Measurements from ENCODE around the gene GPS2.

Gene GPS2

DNA sequence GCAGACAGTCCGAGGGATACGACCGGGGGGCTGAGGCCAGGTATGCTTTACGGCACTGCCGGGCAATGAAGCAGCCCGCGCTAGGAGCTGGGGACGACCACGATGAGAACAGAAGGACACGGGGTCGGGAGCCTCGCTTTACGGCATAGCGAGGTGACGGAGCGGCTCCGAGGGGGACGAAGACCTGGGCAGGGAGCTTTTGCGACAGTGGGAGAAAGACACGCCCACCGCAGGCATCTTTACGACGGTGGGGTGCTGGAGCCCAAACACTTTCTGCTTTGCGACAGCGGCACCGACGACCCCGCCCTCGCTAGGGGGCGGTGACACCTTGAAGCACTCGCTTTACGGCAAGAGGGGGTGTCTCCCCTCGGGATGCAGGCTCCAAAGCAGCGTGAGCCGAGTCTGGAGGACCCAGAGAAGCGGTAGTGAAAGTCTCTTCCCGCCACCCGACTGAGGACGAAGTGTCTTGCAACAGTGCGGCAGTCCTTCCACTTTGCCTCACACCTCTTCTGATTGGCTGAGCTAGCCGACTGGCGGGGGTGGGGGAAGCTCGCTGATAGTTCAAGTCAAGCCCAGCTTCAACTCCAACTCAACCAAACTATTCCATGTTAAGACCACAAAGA lies 14.3 kb upstream of the GPS2 start:
- peak overlapping the region; percentile 74 for H3K4me3 ChIP-seq (ENCODE audit: low read depth, low read length)
- DNase-seq (ENCODE audit: low read depth) = peak; percentile 100
- TF ChIP-seq, protein P1, sequence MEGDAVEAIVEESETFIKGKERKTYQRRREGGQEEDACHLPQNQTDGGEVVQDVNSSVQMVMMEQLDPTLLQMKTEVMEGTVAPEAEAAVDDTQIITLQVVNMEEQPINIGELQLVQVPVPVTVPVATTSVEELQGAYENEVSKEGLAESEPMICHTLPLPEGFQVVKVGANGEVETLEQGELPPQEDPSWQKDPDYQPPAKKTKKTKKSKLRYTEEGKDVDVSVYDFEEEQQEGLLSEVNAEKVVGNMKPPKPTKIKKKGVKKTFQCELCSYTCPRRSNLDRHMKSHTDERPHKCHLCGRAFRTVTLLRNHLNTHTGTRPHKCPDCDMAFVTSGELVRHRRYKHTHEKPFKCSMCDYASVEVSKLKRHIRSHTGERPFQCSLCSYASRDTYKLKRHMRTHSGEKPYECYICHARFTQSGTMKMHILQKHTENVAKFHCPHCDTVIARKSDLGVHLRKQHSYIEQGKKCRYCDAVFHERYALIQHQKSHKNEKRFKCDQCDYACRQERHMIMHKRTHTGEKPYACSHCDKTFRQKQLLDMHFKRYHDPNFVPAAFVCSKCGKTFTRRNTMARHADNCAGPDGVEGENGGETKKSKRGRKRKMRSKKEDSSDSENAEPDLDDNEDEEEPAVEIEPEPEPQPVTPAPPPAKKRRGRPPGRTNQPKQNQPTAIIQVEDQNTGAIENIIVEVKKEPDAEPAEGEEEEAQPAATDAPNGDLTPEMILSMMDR (IDR thresholded peaks at IDR 0.05; ENCODE audit: insufficient read depth, low read depth, low read length, missing control alignments) = no peak

DNA sequence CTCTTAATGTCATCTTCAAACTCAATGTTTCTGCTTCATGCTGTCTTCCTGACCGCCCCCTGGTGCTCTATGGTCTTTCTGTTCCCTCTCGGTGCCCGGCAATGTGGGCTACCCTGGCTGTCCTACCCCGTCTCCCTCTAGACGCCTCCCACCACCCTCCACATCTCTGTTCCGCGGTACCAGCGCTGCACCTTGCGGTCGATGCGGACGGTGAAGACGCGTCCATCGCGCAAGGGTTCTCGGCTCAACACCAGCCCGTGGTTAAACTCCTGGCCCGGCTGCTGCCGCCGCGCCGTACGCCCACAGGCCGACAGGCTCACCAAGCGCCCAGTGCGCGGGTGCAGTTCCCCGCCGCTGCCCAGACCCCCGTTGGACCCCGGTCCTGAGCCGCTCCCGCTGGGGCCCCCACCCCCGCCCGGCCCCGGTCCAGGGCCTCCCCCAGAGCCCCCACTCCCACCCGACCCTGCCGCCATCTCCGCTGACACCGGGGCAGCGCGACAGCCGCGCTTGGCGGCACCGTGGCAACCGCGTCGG lies 13.7 kb upstream of the GPS2 start, which contains the start of gene NEURL4:
Gene NEURL4, minus strand, starts transcription at position 496 of the 534 bp plus-strand sequence. Its CDS starts 23 bp downstream, at position 473.
- H3K4me3 ChIP-seq (ENCODE audit: low read depth, low read length) = peak within 1 kb of the TSS; percentile 74
- TF ChIP-seq, protein P1 (IDR thresholded peaks at IDR 0.05; ENCODE audit: insufficient read depth, low read depth, low read length, missing control alignments) = no peak
- peak; percentile 51 for DNase-seq (ENCODE audit: low read depth)

DNA sequence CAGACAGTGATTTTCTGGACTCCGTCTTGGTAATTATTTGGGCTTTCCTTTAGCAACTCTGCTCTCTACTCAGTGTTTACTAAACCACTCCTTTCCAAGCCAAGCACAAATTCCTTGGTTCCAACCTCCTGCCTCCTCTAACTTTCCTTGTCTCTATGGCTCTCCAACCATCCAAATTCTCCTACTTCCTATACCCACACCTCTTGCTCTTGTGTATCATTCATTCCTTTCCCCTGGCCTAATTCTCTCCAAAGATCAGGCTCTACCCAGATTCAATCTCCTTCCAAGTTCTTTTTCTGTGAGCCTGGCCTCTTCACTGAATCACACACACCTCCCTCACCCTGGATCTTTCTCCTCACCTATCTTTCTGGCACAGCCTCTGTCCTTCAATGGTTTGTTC lies 12.8 kb upstream of the GPS2 start:
- TF ChIP-seq, protein P1 (IDR thresholded peaks at IDR 0.05; ENCODE audit: insufficient read depth, low read depth, low read length, missing control alignments) = no peak
- DNase-seq (ENCODE audit: low read depth) = no peak
- H3K4me3 ChIP-seq (ENCODE audit: low read depth, low read length) = peak overlapping the region; percentile 74

DNA sequence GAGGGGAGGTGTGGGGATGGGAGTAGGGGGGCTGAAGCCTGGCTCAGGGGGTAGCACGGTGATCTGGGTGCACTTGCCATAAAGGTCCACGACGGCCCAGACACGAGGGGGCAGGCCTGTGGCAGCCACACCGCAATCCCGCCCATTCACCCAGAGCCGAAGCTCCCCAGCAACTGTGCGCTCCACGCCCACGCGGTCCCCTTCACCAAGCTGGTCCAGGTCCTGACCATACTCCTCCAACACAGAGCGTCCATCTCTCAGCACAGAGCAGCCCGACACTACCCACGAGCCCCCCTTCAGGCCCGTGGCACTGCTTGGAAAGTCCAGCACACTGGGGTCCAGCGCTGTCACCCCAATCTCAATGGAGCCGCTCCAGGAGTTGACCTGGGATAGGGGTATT lies 12.3 kb upstream of the GPS2 start:
- TF ChIP-seq, protein P1 (IDR thresholded peaks at IDR 0.05; ENCODE audit: insufficient read depth, low read depth, low read length, missing control alignments) = no peak
- DNase-seq (ENCODE audit: low read depth) = no peak
- H3K4me3 ChIP-seq (ENCODE audit: low read depth, low read length) = no peak overlapping the region

DNA sequence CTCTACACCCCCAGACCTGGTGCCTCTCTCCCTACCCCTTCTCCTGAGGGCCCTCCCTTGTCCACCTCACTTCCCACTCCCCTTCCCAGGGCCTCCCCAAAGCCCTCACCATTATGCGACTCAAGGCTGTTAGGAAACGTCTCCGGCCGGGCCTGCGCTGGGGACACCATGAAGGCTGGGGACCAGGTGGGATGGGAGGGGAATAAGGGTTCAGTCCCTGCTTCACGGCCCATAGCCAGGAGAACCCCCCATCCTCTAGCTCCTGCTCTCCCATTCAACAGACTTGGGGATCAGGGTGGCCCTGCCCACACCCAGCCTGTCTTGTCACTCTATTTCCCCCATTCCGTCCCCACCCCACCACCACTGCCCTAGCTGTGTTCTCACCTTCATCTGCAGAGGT lies 11.9 kb upstream of the GPS2 start:
- no peak overlapping the region for H3K4me3 ChIP-seq (ENCODE audit: low read depth, low read length)
- TF ChIP-seq, protein P1 (IDR thresholded peaks at IDR 0.05; ENCODE audit: insufficient read depth, low read depth, low read length, missing control alignments) = no peak
- no peak for DNase-seq (ENCODE audit: low read depth)

DNA sequence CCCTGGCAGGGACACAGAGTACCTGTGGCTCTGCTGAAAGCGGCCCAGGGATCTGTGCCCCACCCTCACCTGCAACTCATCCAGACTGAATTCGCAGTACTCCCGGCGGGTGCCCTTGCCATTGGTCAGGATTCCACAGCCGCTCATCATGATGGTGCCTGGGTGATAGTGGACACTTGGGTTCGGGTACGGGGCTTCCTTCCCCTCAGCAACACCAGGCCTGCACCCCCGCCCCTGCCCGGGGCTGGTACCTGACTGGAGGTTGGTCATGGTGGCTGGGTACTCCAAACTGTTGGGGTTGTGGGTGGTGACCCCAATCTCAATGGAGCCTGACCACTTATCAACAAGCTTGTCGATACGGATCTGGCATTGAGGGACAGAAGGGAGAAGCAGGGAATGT lies 11.0 kb upstream of the GPS2 start:
- H3K4me3 ChIP-seq (ENCODE audit: low read depth, low read length) = no peak overlapping the region
- TF ChIP-seq, protein P1 (IDR thresholded peaks at IDR 0.05; ENCODE audit: insufficient read depth, low read depth, low read length, missing control alignments) = no peak

More for the DNA sequence above, 11.0 kb upstream of the GPS2 start:
- no peak for DNase-seq (ENCODE audit: low read depth)

Data from GM12865 (cell line).